Activated CD4-positive, CD25-positive, alpha-beta regulatory T cell (primary cell): Measurements from ENCODE around the gene GIMAP6.
A peak's percentile ranks its signal among the peaks of the same experiment; 100 is the strongest.
"Not testable (repeated sequence)": the region's sequence is repeated elsewhere in the genome, so short reads cannot be mapped to it uniquely, and the experiment has no call there.

Source experiments
- DNase-seq, 4 experiments: peaks; one replicate each; lab custom pipeline; 2025; lab: John Stamatoyannopoulos, UW

GIMAP6 gene

GRCh38 chr7:150645259-150646020, 13.3 kb upstream of the GIMAP6 start:
- no peak for DNase-seq

GRCh38 chr7:150642926-150643325, 10.7 kb upstream of the GIMAP6 start:
- DNase-seq: no peak

- DNase-seq: no peak
These were observed 9.7 kb upstream of the GIMAP6 start for GRCh38 chr7:150641854-150642253.

- DNase-seq: no peak
These were observed 1.7 kb upstream of the GIMAP6 start for GRCh38 chr7:150633926-150634325.

GRCh38 chr7:150631084-150631826, 930 bp downstream of the GIMAP6 start:
- DNase-seq: peak in 2 of 4 experiments; percentile 45 to 49

GRCh38 chr7:150629347-150629746, 2.8 kb downstream of the GIMAP6 start:
- no peak for DNase-seq

- no peak for DNase-seq
These were observed 4.2 kb downstream of the GIMAP6 start for GRCh38 chr7:150627959-150628358.

- no peak for DNase-seq
These were observed 5.5 kb downstream of the GIMAP6 start for GRCh38 chr7:150626696-150627095.

GRCh38 chr7:150621376-150621775, 10.8 kb downstream of the GIMAP6 start:
- no peak for DNase-seq

GRCh38 chr7:150620617-150621371, 11.4 kb downstream of the GIMAP6 start:
- no peak for DNase-seq

- DNase-seq: no peak
These were observed 12.1 kb downstream of the GIMAP6 start for GRCh38 chr7:150620061-150620460.

GRCh38 chr7:150615221-150615755, 16.9 kb downstream of the GIMAP6 start:
- not testable (repeated sequence) for DNase-seq

- not testable (repeated sequence) for DNase-seq
These were observed 17.8 kb downstream of the GIMAP6 start for GRCh38 chr7:150614426-150614825.

GRCh38 chr7:150613880-150614279, 18.3 kb downstream of the GIMAP6 start:
- DNase-seq: no peak

GRCh38 chr7:150612925-150613324, 19.3 kb downstream of the GIMAP6 start:
- no peak for DNase-seq

GRCh38 chr7:150610233-150610632, 22.0 kb downstream of the GIMAP6 start:
- no peak for DNase-seq

GRCh38 chr7:150603600-150603999, 28.6 kb downstream of the GIMAP6 start:
- DNase-seq: not testable (repeated sequence)

GRCh38 chr7:150595361-150595760, 36.8 kb downstream of the GIMAP6 start:
- no peak for DNase-seq

- no peak for DNase-seq
These were observed 37.4 kb downstream of the GIMAP6 start for GRCh38 chr7:150594805-150595204.

- no peak for DNase-seq
These were observed 44.6 kb downstream of the GIMAP6 start for GRCh38 chr7:150587551-150587950.

GRCh38 chr7:150586785-150587152, 45.4 kb downstream of the GIMAP6 start:
- no peak for DNase-seq

- no peak for DNase-seq
These were observed 46.0 kb downstream of the GIMAP6 start for GRCh38 chr7:150586068-150586784.
